SK-N-SH treated with all-trans-retinoic acid at 6 μM for 48 hours (cell line): ENCODE results near the gene SLC13A3.

Experiments used
- ARNTL ChIP-seq: fragments of 450-650 bp; formaldehyde crosslinking; IDR thresholded peaks from 2 replicates; pipeline ENCODE4 v1.5.0; 2020; ENCODE audit warnings: low read depth, mild to moderate bottlenecking, moderate library complexity, borderline replicate concordance
- PPARA ChIP-seq: fragments of 250-450 bp; sonication (Bioruptor Pico); IDR thresholded peaks from 2 replicates; pipeline ENCODE4 v1.5.0; 2020; ENCODE audit warnings: mild to moderate bottlenecking, borderline replicate concordance
- TOX ChIP-seq: fragments of 250-450 bp; sonication (Bioruptor Pico); IDR thresholded peaks from 2 replicates; pipeline ENCODE4 v1.8.0; 2021; ENCODE audit warnings: mild to moderate bottlenecking, moderate library complexity, borderline replicate concordance
- ZFP3 ChIP-seq: fragments of 250-450 bp; sonication (Bioruptor Pico); IDR thresholded peaks from 2 replicates; pipeline ENCODE4 v1.5.0; 2020; ENCODE audit warnings: mild to moderate bottlenecking, moderate library complexity
- ZFP30 ChIP-seq: fragments of 450-650 bp; formaldehyde crosslinking; IDR thresholded peaks from 2 replicates; pipeline ENCODE4 v1.5.0; 2022; ENCODE audit warnings: mild to moderate bottlenecking, moderate library complexity
- ZNF70 ChIP-seq: fragments of 450-650 bp; formaldehyde crosslinking; IDR thresholded peaks from 2 replicates; pipeline ENCODE4 v1.5.0; 2020; ENCODE audit warnings: mild to moderate bottlenecking, moderate library complexity
- TF ChIP-seq, protein P1 (sequence below): fragments of 250-450 bp; sonication (Bioruptor Pico); IDR thresholded peaks from 2 replicates; pipeline ENCODE4 v1.5.0; 2020; ENCODE audit warnings: mild to moderate bottlenecking, moderate library complexity

DNA sequence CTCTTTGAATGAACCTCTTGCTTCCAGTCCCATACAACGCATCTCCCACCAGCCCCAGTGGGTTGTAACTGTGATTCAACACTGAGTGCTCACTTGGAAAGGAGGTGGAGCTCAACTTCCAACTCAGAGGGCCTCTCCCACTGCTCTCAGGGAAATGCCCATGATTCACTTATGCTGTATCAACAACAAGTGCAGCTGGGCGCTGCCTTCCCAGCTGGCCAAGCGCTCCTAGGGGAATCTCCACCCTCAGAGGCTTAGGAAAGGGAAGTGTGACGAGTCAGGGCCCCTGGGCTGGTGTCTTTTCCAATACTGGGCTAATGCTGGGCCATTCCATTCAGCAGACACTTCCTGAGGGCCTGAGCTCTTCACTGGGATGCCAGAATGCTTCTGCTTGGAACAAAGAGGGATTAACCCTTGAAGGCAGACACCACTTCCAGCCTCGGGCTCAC lies 92.7 kb downstream of the SLC13A3 start:
- no peak for TF ChIP-seq PPARA (CRISPR knock-in tag)
- no peak for TF ChIP-seq ZFP3 (CRISPR knock-in tag)
- no peak for TF ChIP-seq ARNTL
- TF ChIP-seq ZFP30 (CRISPR knock-in tag) = no peak
- no peak for TF ChIP-seq TOX
- TF ChIP-seq, protein P1, sequence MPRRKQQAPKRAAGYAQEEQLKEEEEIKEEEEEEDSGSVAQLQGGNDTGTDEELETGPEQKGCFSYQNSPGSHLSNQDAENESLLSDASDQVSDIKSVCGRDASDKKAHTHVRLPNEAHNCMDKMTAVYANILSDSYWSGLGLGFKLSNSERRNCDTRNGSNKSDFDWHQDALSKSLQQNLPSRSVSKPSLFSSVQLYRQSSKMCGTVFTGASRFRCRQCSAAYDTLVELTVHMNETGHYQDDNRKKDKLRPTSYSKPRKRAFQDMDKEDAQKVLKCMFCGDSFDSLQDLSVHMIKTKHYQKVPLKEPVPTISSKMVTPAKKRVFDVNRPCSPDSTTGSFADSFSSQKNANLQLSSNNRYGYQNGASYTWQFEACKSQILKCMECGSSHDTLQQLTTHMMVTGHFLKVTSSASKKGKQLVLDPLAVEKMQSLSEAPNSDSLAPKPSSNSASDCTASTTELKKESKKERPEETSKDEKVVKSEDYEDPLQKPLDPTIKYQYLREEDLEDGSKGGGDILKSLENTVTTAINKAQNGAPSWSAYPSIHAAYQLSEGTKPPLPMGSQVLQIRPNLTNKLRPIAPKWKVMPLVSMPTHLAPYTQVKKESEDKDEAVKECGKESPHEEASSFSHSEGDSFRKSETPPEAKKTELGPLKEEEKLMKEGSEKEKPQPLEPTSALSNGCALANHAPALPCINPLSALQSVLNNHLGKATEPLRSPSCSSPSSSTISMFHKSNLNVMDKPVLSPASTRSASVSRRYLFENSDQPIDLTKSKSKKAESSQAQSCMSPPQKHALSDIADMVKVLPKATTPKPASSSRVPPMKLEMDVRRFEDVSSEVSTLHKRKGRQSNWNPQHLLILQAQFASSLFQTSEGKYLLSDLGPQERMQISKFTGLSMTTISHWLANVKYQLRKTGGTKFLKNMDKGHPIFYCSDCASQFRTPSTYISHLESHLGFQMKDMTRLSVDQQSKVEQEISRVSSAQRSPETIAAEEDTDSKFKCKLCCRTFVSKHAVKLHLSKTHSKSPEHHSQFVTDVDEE (CRISPR knock-in tag) = no peak
- TF ChIP-seq ZNF70 (CRISPR knock-in tag) = no peak
